Stimulated activated CD8-positive, alpha-beta memory T cell treated with anti-CD3 and anti-CD28 coated beads, Interleukin-15, amount 100 ng/mL, for 1 hour (primary cell): ENCODE data around the gene SDK2.
"Not testable (repeated sequence)": the region's sequence is repeated elsewhere in the genome, so short reads cannot be mapped to it uniquely, and the experiment has no call there.

Source experiments
- DNase-seq: peaks from one replicate; pipeline ENCODE4 v3.0.0-alpha.2; 2020; ENCODE audit warnings: low read depth

SDK2 gene

GRCh38 chr17:73343168-73343634, 301.0 kb downstream of the SDK2 start:
- no peak for DNase-seq

- no peak for DNase-seq
Observed at GRCh38 chr17:73342541-73343167, 301.6 kb downstream of the SDK2 start.

- DNase-seq: no peak
Observed at GRCh38 chr17:73342050-73342522, 302.2 kb downstream of the SDK2 start.

GRCh38 chr17:73341350-73342049, 302.7 kb downstream of the SDK2 start:
- DNase-seq: no peak

GRCh38 chr17:73340093-73340596, 304.1 kb downstream of the SDK2 start:
- DNase-seq: no peak

- DNase-seq: no peak
Observed at GRCh38 chr17:73338566-73339197, 305.6 kb downstream of the SDK2 start.

GRCh38 chr17:73338050-73338521, 306.2 kb downstream of the SDK2 start:
- no peak for DNase-seq

- DNase-seq: no peak
Observed at GRCh38 chr17:73337330-73337710, 306.9 kb downstream of the SDK2 start.

- DNase-seq: no peak
Observed at GRCh38 chr17:73336408-73337329, 307.6 kb downstream of the SDK2 start.

- DNase-seq: no peak
Observed at GRCh38 chr17:73335591-73336407, 308.4 kb downstream of the SDK2 start.

- DNase-seq: no peak
Observed at GRCh38 chr17:73334771-73335513, 309.3 kb downstream of the SDK2 start.

- not testable (repeated sequence) for DNase-seq
Observed at GRCh38 chr17:73333445-73333844, 310.8 kb downstream of the SDK2 start.

- DNase-seq: no peak
Observed at GRCh38 chr17:73331060-73331459, 313.2 kb downstream of the SDK2 start.

GRCh38 chr17:73327676-73328075, 316.6 kb downstream of the SDK2 start:
- DNase-seq: no peak

- DNase-seq: no peak
Observed at GRCh38 chr17:73325527-73325842, 318.8 kb downstream of the SDK2 start.

- no peak for DNase-seq
Observed at GRCh38 chr17:73324711-73325526, 319.3 kb downstream of the SDK2 start.

- DNase-seq: no peak
Observed at GRCh38 chr17:73324160-73324475, 320.1 kb downstream of the SDK2 start.

- no peak for DNase-seq
Observed at GRCh38 chr17:73323409-73324159, 320.7 kb downstream of the SDK2 start.
